Fibroblast of lung (primary cell): ENCODE data around the gene FNDC7. TPM values are rescaled to one million over a fixed set of nuclear protein-coding genes. Genes with fewer than 3 reads are reported as not detected.
A peak's percentile ranks its signal among the peaks of the same experiment; 100 is the strongest.

ENCODE experiments used
- DNase-seq, 2 donors: peaks; one replicate each; pipeline versions ENCODE4 v3.0.0 to v3.0.0-alpha.2; 2010; ENCODE audit warnings: low read depth in 2 of 2
- H2AFZ ChIP-seq: 2 replicates; pipeline ENCODE4 v1.5.1; 2012; ENCODE audit warnings: low read length, control low read depth, inconsistent platforms
- H3K27ac ChIP-seq: 2 replicates; pipeline ENCODE4 v1.5.1; 2011; ENCODE audit warnings: low read length, control low read depth; ENCODE audit not compliant: insufficient read depth
- H3K27me3 ChIP-seq: 2 replicates; pipeline ENCODE4 v1.5.1; 2011; ENCODE audit warnings: mild to moderate bottlenecking, low read length; ENCODE audit not compliant: control insufficient read depth, insufficient read depth
- H3K36me3 ChIP-seq: 2 replicates; pipeline ENCODE4 v1.5.1; 2011; ENCODE audit warnings: low read length; ENCODE audit not compliant: control insufficient read depth, insufficient read depth
- H3K4me1 ChIP-seq: 2 replicates; pipeline ENCODE4 v1.5.1; 2011; ENCODE audit warnings: low read length; ENCODE audit not compliant: control insufficient read depth, insufficient read depth; ENCODE audit errors: extremely low read depth
- H3K4me2 ChIP-seq: 2 replicates; pipeline ENCODE4 v1.5.1; 2011; ENCODE audit warnings: low read length, control low read depth; ENCODE audit not compliant: insufficient read depth; ENCODE audit errors: extremely low read depth
- H3K4me3 ChIP-seq, 4 experiments: fragments of 200-600 bp in 1 of 4; sonication (generic) in 1 of 4; replicated peaks in 1 of 4; 2 replicates each; pipeline ENCODE4 v1.5.1; 2011 to 2016; ENCODE audit warnings: low read length in 4 of 4, low read depth in 3 of 4, mild to moderate bottlenecking in 3 of 4, control low read depth in 2 of 4, inconsistent platforms in 1 of 4, mixed read lengths in 1 of 4; ENCODE audit not compliant: insufficient read depth in 1 of 4; ENCODE audit errors: control extremely low read depth in 1 of 4
- H3K79me2 ChIP-seq: 2 replicates; pipeline ENCODE4 v1.5.1; 2012; ENCODE audit warnings: mild to moderate bottlenecking, low read length, inconsistent platforms; ENCODE audit not compliant: control insufficient read depth, insufficient read depth
- H3K9ac ChIP-seq: 2 replicates; pipeline ENCODE4 v1.5.1; 2011; ENCODE audit warnings: mild to moderate bottlenecking, low read length, control low read depth; ENCODE audit not compliant: insufficient read depth
- H3K9me3 ChIP-seq: 2 replicates; pipeline ENCODE4 v1.5.1; 2012; ENCODE audit warnings: low read depth, low read length; ENCODE audit not compliant: control insufficient read depth, insufficient read depth
- H4K20me1 ChIP-seq: 2 replicates; pipeline ENCODE4 v1.5.1; 2011; ENCODE audit warnings: low read length; ENCODE audit not compliant: control insufficient read depth, insufficient read depth; ENCODE audit errors: extremely low read depth
- CTCF ChIP-seq, 2 donors: IDR thresholded peaks in 1 of 2; conservative IDR thresholded peaks in 1 of 2; 1 replicate in 1 of 2; 2 replicates in 1 of 2; pipeline ENCODE4 v1.5.1; 2011 to 2012; ENCODE audit warnings: low read length in 2 of 2, control low read depth in 1 of 2, inconsistent platforms in 1 of 2, low read depth in 1 of 2, mild to moderate bottlenecking in 1 of 2
- EZH2 ChIP-seq: IDR thresholded peaks from 2 replicates; pipeline ENCODE4 v1.5.1; 2012; ENCODE audit warnings: low read length, control low read depth, mild to moderate bottlenecking; ENCODE audit errors: missing control alignments
- polyA plus RNA-seq, 2 donors: library from polyadenylated mRNA; depleted of rRNA in 1 of 2; stranded (reverse) in 1 of 2; unstranded in 1 of 2; fragments of >200 nt; gene quantifications; 2 replicates each; pipeline ENCODE4 v1.2.1, GENCODE V29; 2011 to 2012; ENCODE audit warnings: missing spikeins in 1 of 2
- total RNA-seq: library from RNA; depleted of rRNA; stranded (reverse); fragments of >200 nt; gene quantifications from 2 replicates; pipeline ENCODE4 v1.2.1, GENCODE V29; 2014

The FNDC7 gene
- total and polyA plus RNA-seq, 2 donors (not counting 1 experiment from before 2014, with no cell fraction given), result 0.06 to 0.17 TPM

GRCh38 chr1:108703939-108704338, 8.8 kb upstream of the FNDC7 start:
- Histone ChIP-seq H3K27ac (peak overlapping the region; percentile 26), H3K4me1 (peaks cover 15% of the 10 kb centered on the region), H2AFZ (no peak overlapping the region), H3K9ac (no peak overlapping the region), H3K27me3 (no peaks in the 10 kb centered on the region), H4K20me1 (no peaks in the 10 kb centered on the region), H3K36me3 (peaks cover 13% of the 10 kb centered on the region), H3K4me3 (no peak overlapping the region), H3K79me2 (no peaks in the 10 kb centered on the region), H3K9me3 (no peaks in the 10 kb centered on the region), H3K4me2 (peak overlapping the region; percentile 86)
- no peak for TF ChIP-seq EZH2
- TF ChIP-seq CTCF (conservative IDR thresholded peaks at IDR 0.05 in 1 of 2, IDR thresholded peaks at IDR 0.05 in 1 of 2; ENCODE audit: low read depth in 1 of 2, low read length in 2 of 2), result no peak
- no peak for DNase-seq

DNA sequence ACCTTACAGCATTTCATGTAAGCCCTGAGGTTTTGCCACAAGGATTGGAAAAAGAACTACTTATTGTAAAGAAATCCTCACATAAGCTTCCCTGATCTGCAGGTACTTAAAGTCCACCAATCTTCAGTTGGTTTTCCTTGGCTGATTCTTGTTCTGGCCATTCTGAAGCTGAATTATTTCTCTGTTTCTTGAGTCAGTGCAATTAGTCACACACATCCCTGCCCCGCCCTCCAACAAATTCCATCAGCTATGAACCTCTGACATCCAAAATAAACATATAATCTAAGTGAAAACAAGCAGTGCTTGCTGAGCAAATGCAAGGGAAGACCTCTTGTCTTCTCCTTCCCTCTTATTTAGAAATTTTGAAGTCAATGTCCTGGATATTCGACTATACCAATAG, 8.2 kb upstream of the FNDC7 start:
- TF ChIP-seq CTCF (conservative IDR thresholded peaks at IDR 0.05 in 1 of 2, IDR thresholded peaks at IDR 0.05 in 1 of 2; ENCODE audit: low read depth in 1 of 2, low read length in 2 of 2), result no peak
- TF ChIP-seq EZH2, result no peak

GRCh38 chr1:108706643-108707042, 6.1 kb upstream of the FNDC7 start:
- Histone ChIP-seq H3K9me3 (no peaks in the 10 kb centered on the region), H3K4me3 (no peak overlapping the region), H4K20me1 (no peaks in the 10 kb centered on the region), H2AFZ (no peak overlapping the region), H3K4me1 (peaks cover 15% of the 10 kb centered on the region), H3K27ac (no peak overlapping the region), H3K4me2 (no peak overlapping the region), H3K27me3 (no peaks in the 10 kb centered on the region), H3K9ac (no peak overlapping the region), H3K36me3 (no peaks in the 10 kb centered on the region), H3K79me2 (no peaks in the 10 kb centered on the region)
- TF ChIP-seq CTCF (conservative IDR thresholded peaks at IDR 0.05 in 1 of 2, IDR thresholded peaks at IDR 0.05 in 1 of 2; ENCODE audit: low read depth in 1 of 2, low read length in 2 of 2) (no peak), EZH2 (no peak)
- no peak for DNase-seq

More for the DNA sequence above, 8.2 kb upstream of the FNDC7 start:
- Histone ChIP-seq H3K79me2 (no peaks in the 10 kb centered on the region), H3K27ac (peak overlapping the region; percentile 26), H3K36me3 (peaks cover 8% of the 10 kb centered on the region), H3K4me3 (no peak overlapping the region), H3K4me2 (peak overlapping the region; percentile 86), H4K20me1 (no peaks in the 10 kb centered on the region), H2AFZ (no peak overlapping the region), H3K9ac (no peak overlapping the region), H3K4me1 (peaks cover 15% of the 10 kb centered on the region), H3K9me3 (no peaks in the 10 kb centered on the region), H3K27me3 (no peaks in the 10 kb centered on the region)
- DNase-seq, result peak; percentile 80 to 81
